Heart left ventricle (tissue), 16 donors: ENCODE data around the gene RFC3. TPM values are rescaled to one million over a fixed set of nuclear protein-coding genes. Genes with fewer than 3 reads are reported as not detected.

Source experiments
- ATAC-seq, 4 donors: fragments of 200-7000 bp; cut with Tn5 transposase; one replicate each; pipeline ENCODE4 v1.9.1; 2020 to 2022; ENCODE audit warnings: moderate library complexity in 4 of 4, mild to moderate bottlenecking in 3 of 4, moderate number of reproducible peaks in 1 of 4
- DNase-seq, 5 donors: peaks; one replicate each; pipeline ENCODE4 v3.0.0-alpha.2; 2020
- H3K27ac ChIP-seq, 12 donors: fragments of 200-600 bp; sonication (generic) in 4 of 12; one replicate each; pipeline versions ENCODE4 v1.5.0 to v1.8.0; 2016 to 2022; ENCODE audit warnings: mild to moderate bottlenecking in 2 of 12
- H3K27me3 ChIP-seq, 9 donors: fragments of 200-600 bp; sonication (generic) in 2 of 9; one replicate each; pipeline versions ENCODE4 v1.5.1 to v1.8.0; 2016 to 2022; ENCODE audit warnings: mild to moderate bottlenecking in 3 of 9
- H3K36me3 ChIP-seq, 9 donors: fragments of 200-600 bp; sonication (generic) in 2 of 9; one replicate each; pipeline versions ENCODE4 v1.5.0 to v1.8.0; 2018 to 2022; ENCODE audit warnings: mild to moderate bottlenecking in 2 of 9
- H3K4me1 ChIP-seq, 12 donors: fragments of 200-600 bp; sonication (generic) in 4 of 12; one replicate each; pipeline versions ENCODE4 v1.5.0 to v1.8.0; 2016 to 2022; ENCODE audit warnings: mild to moderate bottlenecking in 3 of 12
- H3K4me3 ChIP-seq, 12 donors: fragments of 200-600 bp; sonication (generic) in 4 of 12; one replicate each; pipeline versions ENCODE4 v1.5.0 to v1.8.0; 2017 to 2022; ENCODE audit warnings: mild to moderate bottlenecking in 9 of 12, moderate library complexity in 4 of 12
- H3K9me3 ChIP-seq, 12 donors: fragments of 200-600 bp; sonication (generic) in 4 of 12; one replicate each; pipeline versions ENCODE4 v1.5.0 to v1.8.0; 2016 to 2022; ENCODE audit warnings: mild to moderate bottlenecking in 1 of 12
- POLR2A ChIP-seq, 2 donors: fragments of 450-650 bp; IDR thresholded peaks; one replicate each; pipeline ENCODE4 v1.6.1; 2017; ENCODE audit warnings: antibody characterized with exemption in 2 of 2, mild to moderate bottlenecking in 2 of 2, moderate library complexity in 2 of 2
- WGBS, 4 donors: extraction: QIAGEN DNeasy Blood & Tissue Kit in 2 of 4; methylation state at CpG; one replicate each; pipeline versions ENCODE4 v1.1.5 to v1.1.7; 2013 to 2018; 5-methylcytosine and 5-hydroxymethylcytosine counted together
- intact Hi-C, 10 donors: fragments of 100-400 bp; cut with DNase I; formaldehyde crosslinking; loops; one replicate each; pipeline versions ENCODE4 v1.11.1 to v1.14.2; 2022
- polyA plus RNA-seq, 2 donors: library from polyadenylated mRNA; stranded (reverse); fragments of 200-250 nt; gene quantifications; one replicate each; pipeline ENCODE4 v1.2.3, GENCODE V29; 2013
- total RNA-seq, 9 donors: library from RNA; depleted of rRNA in 2 of 9; stranded (reverse); fragments of >200 nt in 2 of 9; fragmentation: NEBNext Ultra II Directional in 3 of 9; extraction: Animal tissue kit (Norgen Biotek cat#: 25700) in 3 of 9; gene quantifications; one replicate each; pipeline versions ENCODE4 v1.1.0 to v1.2.4, GENCODE V29; 2016 to 2023
- TF ChIP-seq, protein P1 (sequence below), 12 donors: fragments of 200-600 bp; sonication (generic) in 4 of 12; IDR thresholded peaks; one replicate each; pipeline versions ENCODE4 v1.5.0 to v1.8.0; 2018 to 2022; ENCODE audit warnings: antibody characterized with exemption in 12 of 12, mild to moderate bottlenecking in 5 of 12
- donor health status: ischemic (EF 13 %, LVEDD 7.1; RV severe dilation, severe dysfunction).
- donor health status: healthy with polysubstance abuse.
- donor health status: DM: no; HTN: yes; CAD: no.
- donor health status: DM: no; HTN: no; CAD: no.
- donor health status: ischemic (EF 25% LVEDD 6.9; RV normal size, moderate dysfunction).
- donor health status: ischemic (EF 25% LVEDD 5.7; RV mildly dilated, moderate dysfunction).
- donor health status: healthy.
- donor health status: DM: yes; HTN: yes; CAD: no.
- donor health status: ischemic (EF 35%, LVEDD 5.7; RV mildly dilated, moderate dysfunction).
- donor health status: nonischemic (EF 11% LVEDD 7.7; RV severe dilation, severe dysfunction).
- donor health status: DM: yes; HTN: yes; CAD: no.
- donor health status: PGD.
- donor health status: ischemic (EF 29% LVEDD 5.4; RV normal size, mild dysfunction).
- donor health status: nonischemic (EF 23%, LVEDD 6.1; RV moderate dilation, normal function).

RFC3 gene
- total and polyA plus RNA-seq, 11 donors, result 2.6 to 8.8 (median 5.7) TPM

DNA sequence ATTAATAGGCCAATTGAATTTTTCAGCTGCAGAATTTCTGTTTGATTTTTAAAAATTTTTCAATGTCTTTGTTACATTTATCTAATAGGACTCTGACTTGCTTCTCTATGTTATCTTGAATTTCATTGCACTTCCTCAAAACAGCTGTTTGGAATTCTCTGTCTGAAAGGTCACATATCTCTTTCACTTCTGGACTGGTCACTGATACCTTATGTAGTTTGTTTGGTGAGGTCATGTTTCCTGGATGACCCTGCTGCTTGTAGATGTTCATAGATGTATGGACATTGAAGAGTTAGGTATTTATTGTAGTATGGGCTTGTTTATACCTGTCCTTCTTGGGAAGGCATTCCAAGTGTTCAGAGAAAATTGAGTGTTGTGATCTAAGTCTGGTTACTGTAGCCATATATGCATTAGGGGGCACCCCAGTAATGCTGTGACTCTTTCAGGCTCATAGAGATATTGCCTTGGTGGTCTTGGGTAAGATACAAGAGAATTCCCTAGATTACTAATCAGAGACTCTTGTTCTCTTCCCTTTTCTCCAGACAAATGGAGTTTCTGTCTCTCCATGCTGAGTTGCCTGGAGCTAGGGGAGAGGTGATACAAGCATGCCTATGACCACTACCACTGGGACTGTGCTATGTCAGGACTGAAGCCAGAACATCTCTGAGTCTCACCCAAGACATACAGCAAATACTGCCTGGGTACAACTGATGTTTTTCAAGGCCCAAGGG lies 27.8 kb downstream of the RFC3 start:
- no peak for TF ChIP-seq POLR2A (IDR thresholded peaks at IDR 0.05)
- TF ChIP-seq, protein P1, sequence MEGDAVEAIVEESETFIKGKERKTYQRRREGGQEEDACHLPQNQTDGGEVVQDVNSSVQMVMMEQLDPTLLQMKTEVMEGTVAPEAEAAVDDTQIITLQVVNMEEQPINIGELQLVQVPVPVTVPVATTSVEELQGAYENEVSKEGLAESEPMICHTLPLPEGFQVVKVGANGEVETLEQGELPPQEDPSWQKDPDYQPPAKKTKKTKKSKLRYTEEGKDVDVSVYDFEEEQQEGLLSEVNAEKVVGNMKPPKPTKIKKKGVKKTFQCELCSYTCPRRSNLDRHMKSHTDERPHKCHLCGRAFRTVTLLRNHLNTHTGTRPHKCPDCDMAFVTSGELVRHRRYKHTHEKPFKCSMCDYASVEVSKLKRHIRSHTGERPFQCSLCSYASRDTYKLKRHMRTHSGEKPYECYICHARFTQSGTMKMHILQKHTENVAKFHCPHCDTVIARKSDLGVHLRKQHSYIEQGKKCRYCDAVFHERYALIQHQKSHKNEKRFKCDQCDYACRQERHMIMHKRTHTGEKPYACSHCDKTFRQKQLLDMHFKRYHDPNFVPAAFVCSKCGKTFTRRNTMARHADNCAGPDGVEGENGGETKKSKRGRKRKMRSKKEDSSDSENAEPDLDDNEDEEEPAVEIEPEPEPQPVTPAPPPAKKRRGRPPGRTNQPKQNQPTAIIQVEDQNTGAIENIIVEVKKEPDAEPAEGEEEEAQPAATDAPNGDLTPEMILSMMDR (IDR thresholded peaks at IDR 0.05), result no peak

GRCh38 chr13:33846303-33847062 lies 28.5 kb downstream of the RFC3 start:
- 95 to 99% (median 98%) methylated on average over 8 to 10 of the region's 10 CpGs for WGBS, 4 donors
- TF ChIP-seq, protein P1 (IDR thresholded peaks at IDR 0.05), result no peak
- TF ChIP-seq POLR2A (IDR thresholded peaks at IDR 0.05), result no peak
- DNase-seq (no peak), ATAC-seq (no peak)
- Histone ChIP-seq H3K36me3 (peaks cover 0 to 5% (median 0%) of the 10 kb centered on the region in 9 donors), H3K9me3 (no peaks in the 10 kb centered on the region), H3K27me3 (no peaks in the 10 kb centered on the region), H3K4me1 (no peaks in the 10 kb centered on the region), H3K4me3 (no peak overlapping the region), H3K27ac (no peak overlapping the region)
- intact Hi-C loops, result no loop called here

More for the DNA sequence above, 27.8 kb downstream of the RFC3 start:
- DNase-seq (no peak), ATAC-seq (no peak)
- Histone ChIP-seq H3K9me3 (no peaks in the 10 kb centered on the region), H3K36me3 (peaks cover 0 to 6% (median 0%) of the 10 kb centered on the region in 9 donors), H3K4me3 (no peak overlapping the region), H3K27me3 (no peaks in the 10 kb centered on the region), H3K4me1 (no peaks in the 10 kb centered on the region), H3K27ac (no peak overlapping the region)
- intact Hi-C loops, result no loop called here

- Histone ChIP-seq H3K36me3 (peaks cover 0 to 5% (median 0%) of the 10 kb centered on the region in 9 donors), H3K4me3 (no peak overlapping the region), H3K27me3 (no peaks in the 10 kb centered on the region), H3K27ac (no peak overlapping the region), H3K4me1 (no peaks in the 10 kb centered on the region), H3K9me3 (no peaks in the 10 kb centered on the region)
- intact Hi-C loops, result no loop called here
- ATAC-seq (no peak), DNase-seq (no peak)
- TF ChIP-seq, protein P1 (IDR thresholded peaks at IDR 0.05), result no peak
Measured at GRCh38 chr13:33849211-33849610, 31.3 kb downstream of the RFC3 start.

GRCh38 chr13:33855371-33855895 lies 37.5 kb downstream of the RFC3 start:
- Histone ChIP-seq H3K4me3 (no peak overlapping the region), H3K9me3 (peaks cover 0 to 8% (median 0%) of the 10 kb centered on the region in 12 donors), H3K27me3 (no peaks in the 10 kb centered on the region), H3K4me1 (peaks cover 0 to 3% (median 0%) of the 10 kb centered on the region in 12 donors), H3K36me3 (no peaks in the 10 kb centered on the region), H3K27ac (no peak overlapping the region)
- TF ChIP-seq, protein P1 (IDR thresholded peaks at IDR 0.05), result no peak
- no peak for TF ChIP-seq POLR2A (IDR thresholded peaks at IDR 0.05)
- ATAC-seq, result no peak
- 85 to 89% (median 86%) methylated on average over 3 of the region's 3 CpGs for whole genome bisulfite sequencing, 4 donors
- intact Hi-C loops, result no loop called here
- DNase-seq, result no peak
